Endothelial cell of hepatic sinusoid (primary cell): ENCODE measurements around the gene GSG1L2.
"Not testable (repeated sequence)": the region's sequence is repeated elsewhere in the genome, so short reads cannot be mapped to it uniquely, and the experiment has no call there.

Experiments used
- in situ Hi-C: cut with HindIII; loops from 2 replicates; pipeline ENCODE4 v1.10.0; 2017; ENCODE audit warnings: low sequenced_read_pairs

GSG1L2 gene

DNA sequence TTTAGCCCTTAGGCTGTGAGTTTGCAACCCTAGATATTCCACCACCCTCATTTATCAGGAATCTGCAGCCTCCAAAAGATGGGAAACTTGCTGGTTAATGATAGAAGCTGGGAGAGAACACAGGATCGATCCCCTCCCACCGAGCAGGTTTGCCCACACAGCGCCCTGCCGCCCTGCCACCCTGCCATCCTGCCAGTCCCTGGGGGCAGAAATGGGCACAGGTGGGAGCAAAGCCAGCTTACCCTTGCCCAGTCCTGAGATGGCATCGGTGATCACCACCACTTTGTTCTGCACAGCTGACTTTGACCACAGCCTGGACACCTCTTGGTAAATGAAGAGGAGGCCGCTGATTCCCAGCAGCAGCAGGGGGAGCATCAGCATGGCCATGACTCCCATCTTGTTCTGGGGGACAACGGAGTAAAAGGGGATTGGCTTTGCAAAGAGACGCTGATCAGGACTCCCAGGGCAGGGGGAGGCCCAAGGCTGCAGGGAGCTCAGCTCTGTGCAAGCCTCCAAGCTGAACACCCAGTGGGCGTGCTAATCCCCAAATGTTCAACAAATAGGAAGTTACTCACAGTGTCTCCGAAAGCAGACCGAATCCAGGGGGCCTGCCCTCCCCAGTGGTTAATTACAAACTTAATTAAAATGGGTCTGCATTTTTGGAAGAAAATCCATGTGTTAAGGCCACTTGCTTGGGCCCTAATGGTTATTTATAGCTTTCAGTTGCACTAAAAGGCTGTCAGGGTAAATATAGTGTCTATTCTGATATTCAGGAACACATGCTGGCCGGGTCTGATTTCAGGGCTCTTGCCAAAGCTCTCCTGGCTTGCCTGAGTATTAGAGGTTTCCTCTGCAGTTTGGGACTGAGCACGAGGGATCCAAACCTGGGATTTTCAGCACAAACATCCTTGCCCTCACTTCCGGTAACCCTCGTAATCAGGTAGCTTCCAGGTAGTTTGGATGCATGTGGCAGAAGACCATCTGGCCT is 30.7 kb downstream of the GSG1L2 start, which contains the start of gene DHRS7C:
Gene DHRS7C, minus strand, starts transcription at position 704 of the 988 bp plus-strand sequence. Its CDS starts 308 bp downstream, at position 396.
- in situ Hi-C loops, result no loop called here

DNA sequence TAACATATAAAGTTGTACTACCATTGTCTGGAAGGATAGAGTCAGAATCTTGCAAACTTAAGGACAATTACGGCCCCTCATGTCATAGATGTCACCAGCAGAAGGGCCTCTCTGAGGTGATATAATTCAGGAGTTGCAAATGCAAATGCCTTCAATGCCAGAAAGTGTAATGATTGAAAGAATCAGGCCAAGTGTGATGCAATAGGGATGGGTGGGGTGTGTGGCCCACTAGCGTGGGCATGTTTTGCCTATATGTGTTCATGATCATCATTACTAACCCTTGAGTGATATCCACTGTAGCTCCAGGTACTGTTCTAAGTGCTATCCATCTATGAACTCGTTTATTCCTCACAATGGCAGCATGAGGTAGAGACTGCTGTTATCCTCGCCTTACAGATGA is 31.6 kb downstream of the GSG1L2 start:
- in situ Hi-C loops, result no loop called here

DNA sequence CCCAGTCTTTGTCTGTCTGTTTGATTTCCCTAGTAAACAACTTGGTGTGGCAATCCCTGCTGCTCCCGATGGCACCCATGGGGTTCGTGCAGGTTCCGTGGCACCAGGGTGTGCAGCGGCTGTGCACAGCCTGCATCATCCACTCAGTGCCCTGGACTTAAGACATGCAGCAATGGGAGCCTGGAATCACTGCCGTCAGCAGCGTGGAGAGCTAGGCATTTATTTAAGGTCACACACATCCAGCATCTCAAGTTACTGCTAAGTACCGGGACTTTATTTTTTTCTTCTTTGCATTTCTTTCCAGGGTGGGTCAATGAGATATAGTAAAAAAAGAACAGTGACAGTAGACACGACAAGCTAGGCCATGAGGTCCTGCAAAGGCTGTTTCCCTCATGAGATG is 33.3 kb downstream of the GSG1L2 start:
- in situ Hi-C loops, result no loop called here

DNA sequence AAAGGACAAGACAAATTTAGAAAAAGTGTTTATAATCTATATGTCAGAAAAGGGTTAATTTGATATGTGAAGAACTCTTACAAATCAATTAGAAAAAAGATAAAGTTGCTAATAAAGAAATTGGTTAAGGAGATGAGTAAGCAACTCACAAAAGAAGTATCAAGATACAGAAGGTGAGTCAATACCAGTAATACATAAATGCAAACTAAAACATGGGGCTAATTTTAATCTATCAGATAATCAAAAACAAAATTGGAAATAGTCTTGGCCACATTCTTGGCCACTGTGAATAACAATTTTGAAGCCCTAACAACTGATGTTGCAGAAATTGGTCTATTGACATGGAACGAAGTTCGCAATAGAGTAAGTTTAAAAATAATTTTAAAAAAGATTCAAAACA is 37.3 kb downstream of the GSG1L2 start:
- in situ Hi-C loops, result no loop called here

DNA sequence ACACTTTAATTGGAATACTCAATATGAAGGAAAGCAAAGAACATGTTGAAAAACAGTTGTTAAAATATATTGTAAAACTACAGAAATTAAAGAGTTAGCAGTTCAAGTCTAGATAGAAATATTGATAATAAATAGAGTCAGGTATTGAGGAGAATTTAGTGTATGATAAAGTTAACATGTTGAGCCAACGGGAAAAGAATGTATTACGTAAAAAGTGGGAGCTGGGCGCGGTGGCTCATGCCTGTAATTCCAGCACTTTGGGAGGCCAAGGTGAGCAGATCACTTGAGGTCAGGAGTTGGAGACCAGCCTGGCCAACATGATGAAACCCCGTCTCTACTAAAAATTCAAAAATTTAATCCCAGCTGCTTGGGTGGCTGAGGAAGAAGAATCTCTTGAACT is 38.4 kb downstream of the GSG1L2 start:
- in situ Hi-C loops, result not testable (repeated sequence)

DNA sequence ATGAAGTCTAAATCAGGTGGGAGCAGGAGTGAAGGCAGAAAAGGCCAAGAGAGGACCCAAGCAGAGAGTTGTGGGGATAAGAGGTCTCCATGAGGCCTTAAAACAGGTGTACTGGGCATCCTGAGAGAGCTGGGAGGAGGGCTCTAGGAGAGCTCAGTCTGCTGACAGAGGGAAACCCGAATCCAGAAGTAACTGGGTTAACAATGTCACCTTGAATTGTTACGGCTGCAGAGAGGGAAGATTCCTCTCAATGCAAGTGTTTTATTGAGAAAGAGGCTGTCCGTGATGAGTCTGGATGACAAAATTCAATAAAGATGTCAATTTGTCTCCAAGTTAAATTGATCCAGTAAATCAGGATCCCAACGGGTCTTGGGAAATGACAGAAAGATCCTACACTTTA is 38.8 kb downstream of the GSG1L2 start:
- in situ Hi-C loops, result no loop called here

DNA sequence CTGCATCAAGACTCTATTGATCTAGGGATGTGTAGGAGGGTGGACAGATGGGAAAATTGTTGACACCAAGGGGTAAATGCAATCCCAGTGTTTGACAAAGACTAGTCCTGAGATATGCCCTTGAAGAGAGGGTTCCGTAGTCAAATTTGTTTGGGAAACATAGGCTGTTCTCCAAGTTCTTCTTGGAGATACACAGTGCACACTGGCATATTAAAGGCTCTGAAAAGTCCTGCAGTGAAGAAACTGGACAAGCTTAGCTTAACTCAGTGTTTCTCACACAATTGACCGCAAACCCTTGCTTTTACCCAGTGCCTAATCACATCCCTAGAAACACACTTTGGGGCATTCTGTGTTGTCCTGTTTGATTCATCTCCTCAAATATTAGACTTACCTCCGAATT is 41.3 kb downstream of the GSG1L2 start:
- in situ Hi-C loops, result no loop called here

DNA sequence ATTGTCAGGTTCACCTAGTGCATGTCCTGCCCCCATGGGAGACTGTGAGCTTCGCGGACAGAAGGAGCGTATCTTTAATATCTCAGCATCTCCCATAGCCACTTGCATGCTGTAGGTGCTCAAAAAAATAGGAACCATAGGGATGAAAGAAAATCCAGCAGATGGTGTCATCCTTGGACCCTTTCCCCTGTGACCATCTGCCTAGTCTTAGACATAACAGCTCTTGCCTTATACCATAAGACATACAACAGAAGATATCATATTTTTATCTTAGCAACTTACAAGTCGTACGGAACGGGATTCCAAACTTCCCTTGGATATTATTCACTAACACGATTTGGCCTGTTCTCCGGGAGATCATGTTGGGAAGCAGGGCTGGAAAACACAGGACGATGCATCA is 45.0 kb downstream of the GSG1L2 start:
- in situ Hi-C loops, result no loop called here

DNA sequence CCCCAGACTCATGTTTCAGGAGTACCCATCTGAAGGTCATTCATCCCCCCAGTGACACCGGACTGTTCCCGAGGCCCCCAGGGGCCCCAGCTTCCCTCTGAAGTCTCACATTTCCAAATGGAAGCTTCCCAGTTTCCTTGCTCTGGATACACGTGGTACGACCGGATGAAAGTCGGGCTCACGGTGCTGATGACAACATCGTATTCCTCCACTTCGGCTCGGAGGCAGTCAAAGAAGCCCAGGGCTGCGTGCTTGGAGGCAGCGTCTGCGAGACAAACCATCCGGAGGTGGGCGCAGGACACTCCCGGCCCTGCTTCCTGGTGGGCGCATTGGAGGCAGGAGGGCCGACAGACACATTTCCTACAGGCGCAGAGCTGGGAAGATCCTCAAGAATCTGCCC is 49.2 kb downstream of the GSG1L2 start:
- in situ Hi-C loops, result loop anchor here (5.0 kb wide), 2 partner anchors 50 to 65 kb away; no protein-coding TSS in a partner anchor

DNA sequence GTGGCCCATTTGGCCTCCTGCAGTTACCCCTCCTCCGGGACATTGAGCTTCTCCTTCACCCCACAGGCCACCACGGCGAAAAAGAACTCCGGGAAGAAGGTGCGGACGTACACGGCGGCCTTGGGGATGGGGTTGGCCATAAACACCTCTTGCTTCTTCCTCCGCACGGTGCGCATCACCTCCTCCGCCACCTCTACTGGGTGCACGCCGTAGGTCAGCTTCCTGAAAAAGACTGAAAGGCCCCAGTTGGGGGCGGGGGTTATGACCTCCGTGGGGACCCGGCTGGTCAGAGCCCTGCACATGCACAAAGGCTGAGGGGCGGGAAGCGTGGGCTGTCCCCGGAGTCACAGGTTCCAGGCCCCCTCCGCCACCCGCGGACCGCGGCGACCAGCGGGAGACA is 50.4 kb downstream of the GSG1L2 start:
- in situ Hi-C loops, result loop anchor here (5.0 kb wide), 2 partner anchors 49 to 66 kb away; no protein-coding TSS in a partner anchor

DNA sequence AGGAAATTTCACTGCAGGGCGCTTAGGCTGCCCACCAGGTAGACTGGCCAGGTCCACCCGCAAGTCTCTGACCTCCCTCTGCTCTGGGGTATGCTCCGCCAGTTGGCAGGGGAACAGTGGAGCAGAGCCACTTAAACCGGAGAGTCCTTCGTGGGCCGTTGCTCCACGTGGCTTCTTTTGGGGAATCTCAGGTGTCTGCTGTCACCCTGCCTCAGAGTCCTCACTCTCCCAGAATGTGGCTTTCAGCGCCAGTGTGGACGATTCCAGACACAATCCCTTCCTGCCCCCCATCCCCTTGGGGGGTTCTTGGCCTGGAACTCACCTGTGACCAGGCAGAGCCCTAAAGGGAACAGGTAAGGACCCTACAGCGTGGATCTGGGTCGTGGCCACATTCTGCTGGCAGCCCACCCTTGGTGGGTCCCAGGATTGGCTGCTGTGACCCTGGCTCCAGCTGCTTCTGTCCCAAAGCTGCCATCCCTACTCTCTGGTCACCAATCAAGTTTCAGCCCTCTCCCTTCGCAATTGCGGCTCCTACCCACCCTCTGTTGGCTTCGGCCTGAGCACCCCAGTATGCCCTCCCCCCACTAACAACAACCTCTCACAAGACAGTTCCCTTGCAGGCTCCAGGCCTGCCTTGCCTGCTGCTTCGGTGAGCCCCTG is 52.7 kb downstream of the GSG1L2 start:
- in situ Hi-C loops, result no loop called here

DNA sequence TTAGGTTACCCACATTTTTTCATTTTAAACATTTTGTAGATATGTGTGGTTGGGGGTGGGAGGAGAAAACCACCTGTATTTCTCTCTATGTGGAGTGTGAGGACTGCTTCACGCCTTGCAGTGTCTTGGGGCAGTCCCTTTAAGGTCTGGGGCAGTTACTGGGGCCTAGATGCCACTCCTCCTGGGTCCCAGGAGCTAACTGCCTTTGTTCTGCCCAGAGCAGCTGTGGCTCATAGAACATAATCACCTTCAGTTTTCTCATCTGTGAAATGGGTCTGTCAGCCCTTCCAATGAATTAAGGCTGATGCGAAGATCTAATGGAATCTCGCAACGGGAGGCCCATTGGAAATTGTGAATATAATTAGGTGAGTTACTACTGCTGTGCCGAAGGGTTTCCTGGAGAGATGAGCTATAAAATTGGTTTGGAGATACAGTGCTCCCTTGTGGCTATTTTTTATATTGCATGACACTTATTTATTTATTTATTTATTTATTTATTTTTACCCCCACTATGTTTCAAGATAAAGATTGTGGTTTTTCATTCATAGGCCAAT is 53.4 kb downstream of the GSG1L2 start:
- in situ Hi-C loops, result no loop called here

DNA sequence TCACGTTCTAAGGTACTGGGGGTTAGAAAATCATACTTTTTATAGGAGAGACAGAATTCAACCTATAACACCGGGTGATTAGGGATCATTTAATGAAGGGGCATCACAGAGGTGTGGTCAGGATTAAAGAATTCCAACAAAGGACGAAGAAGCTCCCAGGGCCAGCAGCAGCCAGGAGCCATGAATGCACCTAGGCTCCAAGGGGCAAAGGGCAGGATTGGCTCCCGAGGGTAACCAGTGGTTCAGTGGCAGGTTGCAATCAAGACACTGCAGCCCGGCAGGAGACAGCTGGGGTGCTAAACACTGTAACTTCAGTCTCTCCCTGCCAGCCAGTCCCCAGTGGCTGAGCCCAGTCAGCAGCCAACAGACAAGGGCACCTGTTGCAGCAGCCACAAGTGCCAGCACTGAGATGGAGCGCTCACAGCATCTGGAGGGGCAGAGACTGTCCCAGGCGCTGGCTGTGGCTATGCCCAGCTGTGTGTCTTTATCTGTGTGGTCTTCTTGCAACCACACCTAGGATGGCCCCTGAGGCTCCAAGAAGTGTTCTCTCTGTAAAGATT is 54.4 kb downstream of the GSG1L2 start:
- in situ Hi-C loops, result no loop called here

DNA sequence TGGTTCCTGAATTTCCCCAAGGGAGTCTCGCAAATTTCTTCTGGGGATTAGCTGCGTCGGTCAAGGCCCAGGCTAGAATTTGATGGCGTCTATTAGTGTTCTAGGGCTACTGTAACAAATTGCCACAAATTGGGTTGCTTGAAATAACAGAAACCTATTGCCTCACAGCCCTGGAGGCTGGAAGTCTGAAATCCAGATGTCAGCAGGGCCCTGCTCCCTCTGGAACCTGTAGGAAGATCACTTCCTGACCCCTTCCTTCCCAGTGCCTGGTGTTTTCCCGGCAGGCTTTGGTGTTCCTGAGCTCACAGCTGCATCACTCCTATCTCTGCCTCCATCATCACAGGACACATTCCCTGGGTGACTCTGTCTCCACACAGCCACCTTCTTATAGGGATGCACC is 54.9 kb downstream of the GSG1L2 start:
- in situ Hi-C loops, result no loop called here

DNA sequence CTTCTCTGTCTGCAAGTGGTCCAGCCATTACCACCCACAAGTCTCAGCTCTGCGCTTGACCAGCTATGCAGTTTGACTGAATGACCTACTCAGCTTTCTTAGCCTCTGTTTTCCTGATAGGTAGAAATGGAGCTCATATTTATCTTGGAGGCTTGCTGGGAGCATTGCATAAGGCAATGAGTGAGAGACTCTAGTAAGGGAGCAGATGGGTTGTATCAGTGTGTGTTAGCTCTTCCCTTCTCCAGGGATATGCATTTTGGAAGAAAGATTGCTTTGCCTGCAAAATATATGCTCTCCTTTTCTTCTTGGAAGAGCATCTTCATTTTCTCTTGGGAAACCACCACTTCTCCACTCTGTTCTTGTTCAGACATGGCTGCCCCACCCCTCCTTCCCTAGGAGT is 56.6 kb downstream of the GSG1L2 start:
- in situ Hi-C loops, result no loop called here

DNA sequence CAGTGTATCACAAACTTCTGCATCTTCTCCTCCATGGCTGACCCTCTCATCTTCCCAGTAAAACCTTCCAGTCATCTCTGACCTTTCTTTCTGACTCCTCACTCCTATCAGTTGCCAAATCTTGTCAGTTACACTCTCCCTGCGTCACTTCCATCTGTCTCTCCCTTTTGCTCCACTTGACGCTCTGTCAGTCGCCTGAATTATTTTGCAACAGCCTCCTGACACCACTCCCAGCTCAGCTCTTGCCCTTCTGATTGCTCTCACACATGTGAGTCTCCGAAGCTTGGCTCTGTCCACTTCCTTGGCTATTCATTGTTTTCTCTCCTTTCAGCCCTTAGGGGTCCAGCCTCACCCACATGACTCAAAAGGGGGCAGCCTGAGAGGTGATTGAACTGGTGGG is 58.2 kb downstream of the GSG1L2 start:
- in situ Hi-C loops, result no loop called here

DNA sequence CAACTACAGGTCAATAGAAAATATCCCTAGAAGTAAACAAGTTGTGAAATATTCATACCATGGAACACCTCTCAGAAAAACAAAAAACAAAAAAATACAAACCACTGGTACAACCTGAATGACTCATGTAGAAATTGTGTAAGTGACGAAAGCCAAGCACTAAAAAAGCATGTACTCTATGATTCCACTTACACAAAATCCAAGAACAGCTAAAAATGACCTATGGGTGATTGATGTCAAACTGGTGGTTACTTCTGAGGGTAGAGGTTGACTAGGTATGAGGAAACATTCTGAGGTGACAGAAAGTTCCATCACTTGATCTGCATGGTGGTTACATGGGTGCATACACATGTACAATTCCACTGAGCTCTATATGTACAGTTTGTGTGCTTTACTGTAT is 61.6 kb downstream of the GSG1L2 start:
- in situ Hi-C loops, result no loop called here

DNA sequence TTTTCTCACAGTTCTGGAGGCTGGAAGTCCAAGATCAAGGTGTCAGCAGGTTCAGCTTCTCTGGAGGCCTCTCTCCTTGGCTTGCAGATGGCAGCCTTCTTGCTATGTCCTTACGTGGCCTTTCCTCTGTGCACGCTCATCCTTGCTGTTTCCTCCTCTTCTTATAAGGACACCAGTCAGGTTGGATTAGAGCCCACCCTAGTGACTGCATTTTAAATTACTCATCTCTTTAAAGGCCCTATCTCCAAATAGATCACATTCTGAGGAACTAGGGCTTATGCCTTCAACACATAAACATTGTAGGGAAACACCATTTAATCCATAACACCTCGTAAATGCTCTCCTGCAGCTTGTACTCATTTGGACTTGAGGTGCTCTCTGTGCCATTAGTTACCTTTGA is 66.8 kb downstream of the GSG1L2 start:
- in situ Hi-C loops, result no loop called here
